GM10248 (cell line): ENCODE results near the gene RIC8B.
"Not testable (repeated sequence)": the region's sequence is repeated elsewhere in the genome, so short reads cannot be mapped to it uniquely, and the experiment has no call there.

Experiments used
- CTCF ChIA-PET: fragments of 300-600 bp; sonication (Branson Sonifier 250); formaldehyde crosslinking; extraction: SDS; loops from one replicate; lab custom pipeline; 2021; ENCODE audit warnings: antibody characterized with exemption; lab: Yijun Ruan, JAX
- POLR2A ChIA-PET: fragments of 350-650 bp; sonication (Branson Sonifier 250); formaldehyde crosslinking; extraction: SDS; loops from one replicate; lab custom pipeline; 2020; ENCODE audit warnings: antibody characterized with exemption; lab: Yijun Ruan, JAX
- DNase-seq: peaks from one replicate; pipeline ENCODE4 v3.0.0; 2012; ENCODE audit errors: extremely low spot score
- CTCF ChIP-seq: IDR thresholded peaks from 2 replicates; pipeline ENCODE4 v1.5.1; 2012; ENCODE audit warnings: mild to moderate bottlenecking, low read depth; ENCODE audit errors: extremely low read depth, missing control alignments, control extremely low read depth

The RIC8B gene

GRCh38 chr12:106913456-106913855, 139.0 kb downstream of the RIC8B start:
- ChIA-PET CTCF (interaction anchor here (1.9 kb wide), 1 partner anchor 10 kb away, joined by 4 read pairs; no protein-coding TSS in a partner anchor), POLR2A (no interaction called here)
- TF ChIP-seq CTCF: no peak
- no peak for DNase-seq

GRCh38 chr12:106914796-106915634, 140.5 kb downstream of the RIC8B start:
- TF ChIP-seq CTCF: no peak
- peak; percentile 58 for DNase-seq
- CTCF ChIA-PET: interaction anchor here (1.1 to 2.3 kb wide), 3 partner anchors 11 to 558 kb away, joined by 3 to 7 read pairs (median 4); partner anchors contain the start of gene POLR3B
- POLR2A ChIA-PET: no interaction called here

- no peak for DNase-seq
- ChIA-PET POLR2A (no interaction called here), CTCF (interaction anchor here (1.1 to 2.3 kb wide), 2 partner anchors 531 to 558 kb away, joined by 3 to 7 read pairs; partner anchors contain the start of gene POLR3B)
- no peak for TF ChIP-seq CTCF
Measured at GRCh38 chr12:106915635-106916026, 141.1 kb downstream of the RIC8B start.

GRCh38 chr12:106917503-106917902, 143.0 kb downstream of the RIC8B start:
- ChIA-PET POLR2A (no interaction called here), CTCF (interaction anchor here (1.0 to 1.1 kb wide), 2 partner anchors 75 to 560 kb away, joined by 3 to 5 read pairs; partner anchors contain the start of gene POLR3B)
- TF ChIP-seq CTCF: no peak
- no peak for DNase-seq

GRCh38 chr12:106918746-106919145, 144.3 kb downstream of the RIC8B start:
- no peak for DNase-seq
- POLR2A ChIA-PET: no interaction called here
- peak; percentile 69 for TF ChIP-seq CTCF
- CTCF ChIA-PET: interaction anchor here (0.7 to 2.8 kb wide), 16 partner anchors 8 to 561 kb away, joined by 3 to 27 read pairs (median 4); partner anchors contain the start of gene POLR3B

- POLR2A ChIA-PET: no interaction called here
- peak; percentile 71 for TF ChIP-seq CTCF
- DNase-seq: no peak
- CTCF ChIA-PET: interaction anchor here (0.7 to 2.8 kb wide), 24 partner anchors 8 to 694 kb away, joined by 3 to 27 read pairs (median 4); partner anchors contain the start of gene POLR3B
Measured at GRCh38 chr12:106919910-106920544, 145.5 kb downstream of the RIC8B start.

GRCh38 chr12:106921976-106922375, 147.5 kb downstream of the RIC8B start:
- POLR2A ChIA-PET, DNase-seq: not testable (repeated sequence)
- CTCF ChIA-PET: interaction anchor here (1.1 to 1.6 kb wide), 2 partner anchors 12 to 535 kb away, joined by 4 read pairs; no protein-coding TSS in a partner anchor

GRCh38 chr12:106923594-106923993, 149.1 kb downstream of the RIC8B start:
- DNase-seq, POLR2A ChIA-PET: not testable (repeated sequence)
- CTCF ChIA-PET: interaction anchor here (1.3 kb wide), 1 partner anchor 16 kb away, joined by 3 read pairs; no protein-coding TSS in a partner anchor
